Activated T-cell treated with anti-CD3 and anti-CD28 coated beads for 24 hours (primary cell): ENCODE measurements around the gene LEKR1.
"Not testable (repeated sequence)": the region's sequence is repeated elsewhere in the genome, so short reads cannot be mapped to it uniquely, and the experiment has no call there.

Experiments
- DNase-seq: peaks from one replicate; pipeline ENCODE4 v3.0.0-alpha.2; 2020; ENCODE audit warnings: low read depth

Gene LEKR1

DNA sequence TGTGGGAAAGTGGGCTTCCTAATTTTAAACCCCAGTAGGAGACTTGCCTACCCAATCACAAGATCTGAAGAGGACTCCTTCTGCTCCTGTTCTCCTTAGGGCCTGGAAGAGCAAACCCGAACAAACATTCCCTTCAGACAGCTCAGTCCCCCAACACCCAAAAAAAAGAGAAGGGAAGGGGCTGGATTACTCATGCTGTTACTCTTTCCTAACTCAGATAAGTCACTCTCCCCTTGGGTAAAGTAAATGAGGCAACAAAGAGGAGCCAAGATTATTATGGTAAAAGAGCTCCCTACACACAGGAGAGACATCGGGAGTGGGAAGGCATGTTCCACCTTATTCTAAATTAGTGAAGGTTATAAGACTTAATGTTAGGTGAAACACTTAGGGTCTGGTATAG lies 18.1 kb upstream of the LEKR1 start:
- DNase-seq, result no peak

DNA sequence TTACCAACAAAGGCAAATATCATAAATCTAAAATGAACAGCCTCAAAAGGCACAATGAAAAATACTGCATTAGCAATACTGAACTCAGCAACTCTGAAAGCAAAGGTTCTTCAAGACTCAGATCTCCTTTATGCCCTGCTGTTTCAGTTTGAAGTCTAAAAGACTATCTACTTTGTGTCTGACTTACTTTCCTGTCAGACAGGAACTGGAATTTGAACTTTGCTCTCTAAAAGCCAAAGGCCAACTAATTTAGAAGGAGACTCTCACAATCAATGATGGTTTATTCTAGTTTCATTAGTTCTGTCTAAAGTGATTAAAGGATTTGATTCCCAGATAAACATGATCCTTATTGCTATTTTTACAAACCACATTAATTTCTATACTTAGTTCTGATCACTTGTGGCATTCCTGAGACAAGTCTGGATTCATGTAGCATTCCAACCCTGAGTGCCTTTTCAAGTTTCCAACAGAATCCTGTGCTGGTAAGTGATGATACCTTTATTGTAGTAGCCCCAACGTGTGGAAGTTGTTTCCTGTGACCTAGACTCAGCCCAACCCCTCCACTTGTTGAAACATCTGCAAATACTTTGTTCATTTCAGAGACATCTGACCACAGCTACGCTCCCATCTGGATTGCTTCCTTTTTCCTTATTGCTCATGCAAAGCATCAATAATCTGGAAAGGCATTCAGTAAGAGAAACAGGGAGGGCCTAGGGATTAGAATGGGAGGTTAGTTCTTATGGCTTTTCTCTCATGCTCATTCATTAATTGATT lies 14.9 kb upstream of the LEKR1 start:
- no peak for DNase-seq

GRCh38 chr3:156812521-156813335 lies 13.4 kb upstream of the LEKR1 start:
- DNase-seq, result no peak

GRCh38 chr3:156814295-156814694 lies 11.9 kb upstream of the LEKR1 start:
- DNase-seq, result no peak

- DNase-seq, result peak; percentile 24
Measured at GRCh38 chr3:156816091-156816793, 9.9 kb upstream of the LEKR1 start.

- peak; percentile 83 for DNase-seq
Measured at GRCh38 chr3:156816794-156817645, 9.1 kb upstream of the LEKR1 start.

DNA sequence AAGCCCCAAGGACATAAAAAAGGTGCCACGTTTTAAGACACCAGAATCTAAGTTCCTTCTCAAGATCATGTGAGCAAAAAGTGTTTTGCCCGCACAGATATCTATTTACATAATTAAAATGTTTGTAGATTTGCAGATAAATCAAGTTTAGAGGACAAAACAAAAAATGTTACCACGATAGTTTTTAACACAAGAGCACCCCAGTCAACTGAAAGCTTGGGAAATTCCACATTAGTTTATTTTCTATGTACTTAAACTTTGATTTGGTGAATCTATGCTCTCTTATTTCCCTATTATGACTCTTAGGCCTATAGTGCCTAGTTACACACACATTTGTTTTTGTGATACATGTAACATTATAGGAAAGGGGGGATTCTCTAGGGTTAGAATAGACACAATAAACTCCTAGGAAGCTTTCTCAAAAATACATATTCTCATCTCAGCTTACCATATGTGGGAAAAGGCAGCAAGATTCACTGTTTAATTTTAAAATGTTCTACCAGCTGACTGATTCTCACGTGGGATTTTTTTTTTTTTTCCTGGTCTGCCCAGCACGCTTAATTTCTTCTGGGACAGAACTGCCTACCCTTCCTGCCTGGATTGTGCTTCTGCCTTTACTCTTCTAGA lies 8.4 kb upstream of the LEKR1 start:
- DNase-seq, result no peak

DNA sequence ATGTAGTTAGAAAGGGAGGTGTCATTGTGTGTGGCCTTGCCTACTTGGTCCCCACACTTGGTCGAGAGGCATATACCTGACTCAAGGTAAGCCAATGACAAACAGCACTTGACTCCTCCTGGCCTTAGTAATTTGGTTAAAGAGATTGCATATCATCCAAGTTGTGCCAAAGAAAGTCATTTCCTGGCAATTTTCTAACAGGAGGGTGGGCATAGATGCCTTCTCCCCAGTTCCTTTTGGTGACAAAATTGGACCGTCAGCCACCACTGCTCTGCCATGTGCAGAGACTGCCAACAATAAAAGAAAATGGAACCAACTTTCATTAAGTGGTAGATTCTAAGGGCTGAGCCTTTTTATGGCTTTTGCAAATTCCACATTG lies 7.9 kb upstream of the LEKR1 start:
- no peak for DNase-seq

DNA sequence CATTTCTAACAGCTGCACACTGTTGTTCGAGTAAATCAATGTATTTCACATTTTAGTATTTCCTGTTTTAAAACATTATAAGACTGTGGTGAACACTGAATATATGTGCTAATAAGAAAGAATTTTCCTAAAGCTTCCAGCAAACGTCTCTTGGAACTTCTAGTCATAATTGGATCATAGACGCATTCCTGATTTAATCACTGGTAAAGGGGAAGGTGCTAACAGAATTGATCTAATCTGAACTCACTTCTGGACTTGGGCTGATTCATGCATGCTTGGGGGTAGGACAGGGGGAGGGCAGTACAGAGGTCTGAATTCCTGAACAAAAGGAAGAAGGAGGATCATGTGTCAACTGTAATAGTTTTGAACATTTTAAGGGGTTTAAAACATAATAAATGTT lies 7.3 kb upstream of the LEKR1 start:
- no peak for DNase-seq

GRCh38 chr3:156819842-156820691 lies 6.1 kb upstream of the LEKR1 start:
- no peak for DNase-seq

DNA sequence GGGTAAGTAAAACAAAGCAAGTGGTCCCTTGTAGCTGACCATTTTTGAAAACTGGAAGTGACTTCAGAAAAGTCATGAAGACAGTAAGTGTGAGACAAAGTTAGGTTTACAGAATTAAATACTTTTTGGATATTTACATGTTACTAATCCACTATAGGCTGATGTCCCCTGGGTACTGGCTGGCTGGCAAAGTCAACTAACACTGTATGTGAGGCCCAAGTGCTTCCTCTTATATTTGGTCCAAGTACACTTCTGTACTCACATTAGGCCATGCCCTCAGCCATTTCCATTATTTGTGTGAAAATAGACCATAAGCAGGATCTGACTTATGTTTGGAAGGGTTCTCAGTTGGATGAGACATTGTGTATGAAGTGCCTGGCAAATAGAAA lies 5.5 kb upstream of the LEKR1 start:
- DNase-seq, result no peak

- DNase-seq, result not testable (repeated sequence)
Measured at GRCh38 chr3:156822626-156823260, 3.4 kb upstream of the LEKR1 start.

DNA sequence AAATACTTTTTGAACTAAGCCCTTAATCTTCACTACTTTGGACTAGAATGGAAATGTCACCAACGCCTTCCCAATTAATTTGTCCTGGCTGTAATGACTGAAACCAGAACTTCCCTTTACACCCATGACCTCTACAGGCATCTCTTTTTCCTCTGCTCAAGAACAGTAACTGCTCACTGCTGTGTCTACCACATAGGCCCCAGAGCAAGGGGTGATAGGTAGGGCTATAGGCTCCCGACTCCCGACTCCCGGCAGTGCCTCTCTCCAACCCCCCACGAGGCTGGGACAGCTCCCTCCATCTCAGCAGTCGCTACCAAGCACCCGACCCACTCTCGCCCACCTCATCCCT lies 384 bp upstream of the LEKR1 start:
- DNase-seq, result no peak

DNA sequence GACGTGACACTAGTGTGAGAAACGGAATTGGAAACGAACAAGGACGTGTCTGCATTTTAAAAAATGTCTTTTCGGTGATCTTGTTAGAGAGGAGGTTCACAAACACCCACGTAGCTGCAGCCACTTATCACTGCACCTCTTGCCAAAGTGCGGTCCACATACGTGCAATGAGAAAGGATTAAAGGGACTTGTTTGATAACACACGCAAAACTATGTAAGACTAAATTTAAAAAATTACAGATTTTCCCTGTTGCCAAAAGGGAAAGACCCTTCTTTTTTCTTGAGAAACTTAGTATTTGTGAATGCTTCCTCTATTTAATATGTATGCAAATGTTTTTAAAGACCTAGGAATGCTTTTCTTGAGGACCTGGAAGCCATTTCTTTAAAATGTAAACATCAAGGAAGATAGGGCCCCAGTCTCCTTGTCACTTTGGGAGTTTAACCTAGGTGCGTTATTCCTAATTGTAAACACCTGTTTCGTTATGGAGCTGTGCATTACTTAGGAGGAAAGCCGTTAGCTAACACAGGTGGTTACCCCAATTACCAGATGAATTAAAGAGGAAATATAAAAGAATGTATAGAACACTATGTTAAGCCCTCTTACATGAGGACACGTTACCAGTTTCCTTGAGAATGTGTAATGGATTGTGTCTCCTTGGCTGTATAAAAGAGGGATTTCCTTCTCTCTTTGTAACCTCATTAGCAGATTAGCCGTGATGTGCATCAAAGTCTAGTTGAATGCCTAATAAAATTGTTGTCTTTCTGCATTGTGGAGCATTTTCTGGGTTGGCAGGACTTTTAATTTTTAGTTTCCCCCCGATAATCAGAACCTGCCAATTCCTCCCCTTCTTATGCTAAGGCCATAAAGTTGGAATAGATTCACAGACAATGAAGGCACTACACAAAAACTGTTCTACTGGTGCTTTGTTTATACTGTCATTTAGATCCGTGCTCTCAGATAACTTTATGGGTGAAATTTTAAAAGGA lies 1.0 kb downstream of the LEKR1 start:
- DNase-seq, result no peak

GRCh38 chr3:156831006-156831405 lies 4.9 kb downstream of the LEKR1 start:
- DNase-seq, result no peak

- DNase-seq, result no peak
Measured at GRCh38 chr3:156834435-156834834, 8.3 kb downstream of the LEKR1 start.

DNA sequence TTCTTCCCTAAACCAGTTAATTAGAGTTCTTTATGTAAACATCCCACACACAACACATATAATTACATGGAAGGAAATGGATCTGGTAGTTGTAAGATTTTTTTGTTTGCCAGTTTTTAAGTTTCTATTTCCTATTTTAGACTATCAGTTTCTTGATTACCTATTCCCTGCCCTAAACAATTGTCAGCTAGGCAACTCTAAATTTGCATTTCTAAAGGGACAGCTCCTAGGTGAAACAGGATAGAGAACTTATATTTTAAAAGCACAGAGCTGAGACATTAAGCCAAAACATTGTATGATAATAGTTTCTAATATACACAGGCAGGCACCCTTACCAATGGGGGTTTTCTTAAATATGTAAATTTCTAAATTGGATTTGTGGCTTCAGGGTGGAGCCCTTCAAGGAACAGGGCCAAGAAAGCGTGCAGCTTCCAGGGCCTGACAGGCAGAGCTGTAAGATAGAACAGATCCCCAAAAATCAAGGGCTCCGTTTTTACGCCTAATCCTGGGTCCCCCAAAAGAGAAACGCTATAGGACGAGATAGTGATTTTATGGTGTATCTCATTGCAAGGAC lies 8.9 kb downstream of the LEKR1 start:
- DNase-seq, result no peak

DNA sequence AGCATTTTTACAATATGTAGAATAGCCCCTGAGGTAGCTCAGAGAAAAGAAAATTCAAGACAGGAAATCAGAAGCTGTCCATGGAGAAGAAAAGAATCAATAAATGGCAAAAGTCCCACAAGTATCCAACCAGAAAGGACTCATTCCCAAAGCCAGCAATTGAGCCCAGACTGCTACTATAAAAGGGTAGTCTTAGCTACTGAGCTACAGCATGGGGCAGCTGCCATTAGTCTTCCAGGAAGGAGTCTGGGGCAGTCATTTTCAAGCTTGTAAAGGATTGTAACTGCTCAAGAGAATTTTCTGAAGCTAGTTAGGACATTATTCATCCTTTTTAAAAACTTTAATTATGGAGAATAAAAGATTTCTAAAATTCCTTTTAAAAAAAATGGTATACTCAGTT lies 10.5 kb downstream of the LEKR1 start:
- no peak for DNase-seq

GRCh38 chr3:156837115-156837514 lies 11.0 kb downstream of the LEKR1 start:
- no peak for DNase-seq
